ENCODE measurements around the gene ZNF165.
"Not testable (repeated sequence)": the region's sequence is repeated elsewhere in the genome, so short reads cannot be mapped to it uniquely, and the experiment has no call there.

The ZNF165 gene

GRCh38 chr6:28080381-28080630 is at the start of gene ZNF165:
TSS of gene ZNF165 (plus strand) at chr6:28080568. CDS start at chr6:28085481, 4,913 bp downstream.
- H3K4me1 Mint-ChIP-seq (ENCODE audit: low read depth); H3K36me3 Mint-ChIP-seq (ENCODE audit: low read depth); H3K9me3 Mint-ChIP-seq; H3K27me3 Mint-ChIP-seq (ENCODE audit: low read depth): not testable (repeated sequence)
- Mint-ChIP-seq H3K4me3 (peak within 1 kb of the TSS; percentile 84), H3K27ac (peak within 1 kb of the TSS; percentile 83)

DNA sequence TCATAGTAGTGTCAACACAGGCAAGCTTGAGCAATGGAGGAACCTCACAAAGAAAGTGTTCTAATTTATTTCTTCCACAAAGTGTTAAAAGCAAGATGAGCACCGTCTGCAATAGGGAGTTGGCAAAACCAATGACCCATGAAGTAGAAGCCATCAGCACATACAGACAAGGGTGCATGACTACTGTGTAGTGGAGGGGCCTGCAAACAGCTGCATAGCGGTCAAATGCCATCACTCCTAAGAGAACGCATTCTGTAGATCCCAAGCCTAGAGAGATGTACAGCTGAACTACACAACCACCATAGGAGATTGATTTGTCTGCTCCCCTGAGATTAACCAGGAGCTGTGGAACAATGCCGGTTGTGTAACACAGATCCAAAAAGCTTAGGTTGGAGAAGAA is 26.8 kb upstream of the ZNF165 start:
- Mint-ChIP-seq H3K27me3 (ENCODE audit: low read depth) (peaks cover 5% of the 10 kb centered on the region), H3K36me3 (ENCODE audit: low read depth) (no peaks in the 10 kb centered on the region), H3K27ac (no peak overlapping the region), H3K4me1 (ENCODE audit: low read depth) (no peaks in the 10 kb centered on the region), H3K9me3 (no peaks in the 10 kb centered on the region), H3K4me3 (no peak overlapping the region)

- Mint-ChIP-seq H3K36me3 (ENCODE audit: low read depth) (no peaks in the 10 kb centered on the region), H3K4me3 (no peak overlapping the region), H3K27me3 (ENCODE audit: low read depth) (no peaks in the 10 kb centered on the region), H3K27ac (no peak overlapping the region), H3K4me1 (ENCODE audit: low read depth) (no peaks in the 10 kb centered on the region), H3K9me3 (no peaks in the 10 kb centered on the region)
Measured at GRCh38 chr6:28060405-28060804, 20.0 kb upstream of the ZNF165 start.

DNA sequence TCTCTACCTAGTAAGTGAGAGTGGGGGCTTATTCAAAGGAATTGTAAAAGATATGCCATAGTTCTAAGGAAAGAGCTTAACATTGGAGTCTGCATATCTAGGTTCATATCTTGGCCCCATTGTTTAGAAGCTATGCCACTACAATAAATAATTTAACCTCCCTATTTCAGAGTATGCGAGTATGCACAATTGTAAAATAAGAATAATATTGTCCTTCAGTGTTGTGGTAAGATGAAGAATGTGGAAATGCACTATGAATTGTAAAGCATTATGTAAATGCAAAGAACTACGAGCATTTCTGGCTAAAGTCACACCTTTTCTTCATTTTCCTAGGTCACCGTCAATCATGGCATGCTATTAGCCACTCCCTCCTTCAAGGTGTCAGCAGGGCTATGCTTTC is 16.1 kb upstream of the ZNF165 start:
- Mint-ChIP-seq H3K27ac (no peak overlapping the region), H3K4me3 (no peak overlapping the region), H3K36me3 (ENCODE audit: low read depth) (no peaks in the 10 kb centered on the region), H3K27me3 (ENCODE audit: low read depth) (peaks cover 13% of the 10 kb centered on the region), H3K9me3 (no peaks in the 10 kb centered on the region), H3K4me1 (ENCODE audit: low read depth) (no peaks in the 10 kb centered on the region)

DNA sequence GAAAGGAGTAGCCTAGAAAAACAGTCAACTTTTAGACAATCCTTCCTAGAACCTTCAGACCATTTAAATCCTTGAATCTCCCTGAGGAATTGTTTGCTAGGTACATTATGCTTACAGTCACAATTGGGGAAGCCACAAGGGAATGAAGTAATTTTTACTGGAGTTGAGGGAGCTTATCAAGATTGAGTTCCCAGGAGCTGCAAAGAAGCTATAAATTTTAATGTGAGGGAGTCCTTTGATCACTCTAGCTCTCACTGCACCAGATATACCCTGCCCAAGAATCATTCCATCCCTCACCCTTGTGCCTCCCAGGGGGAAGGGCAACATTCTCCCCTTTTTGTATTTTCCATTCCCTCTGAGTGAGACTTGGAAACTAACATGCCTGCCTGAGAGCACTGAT is 12.3 kb upstream of the ZNF165 start:
- Mint-ChIP-seq H3K9me3 (no peaks in the 10 kb centered on the region), H3K4me3 (no peak overlapping the region), H3K4me1 (ENCODE audit: low read depth) (no peaks in the 10 kb centered on the region), H3K36me3 (ENCODE audit: low read depth) (no peaks in the 10 kb centered on the region), H3K27me3 (ENCODE audit: low read depth) (peaks cover 20% of the 10 kb centered on the region), H3K27ac (no peak overlapping the region)

GRCh38 chr6:28070968-28071367 is 9.4 kb upstream of the ZNF165 start:
- not testable (repeated sequence) for H3K4me1 Mint-ChIP-seq (ENCODE audit: low read depth); H3K9me3 Mint-ChIP-seq; H3K27ac Mint-ChIP-seq; H3K36me3 Mint-ChIP-seq (ENCODE audit: low read depth); H3K4me3 Mint-ChIP-seq
- H3K27me3 Mint-ChIP-seq (ENCODE audit: low read depth) = peaks cover 23% of the 10 kb centered on the region

DNA sequence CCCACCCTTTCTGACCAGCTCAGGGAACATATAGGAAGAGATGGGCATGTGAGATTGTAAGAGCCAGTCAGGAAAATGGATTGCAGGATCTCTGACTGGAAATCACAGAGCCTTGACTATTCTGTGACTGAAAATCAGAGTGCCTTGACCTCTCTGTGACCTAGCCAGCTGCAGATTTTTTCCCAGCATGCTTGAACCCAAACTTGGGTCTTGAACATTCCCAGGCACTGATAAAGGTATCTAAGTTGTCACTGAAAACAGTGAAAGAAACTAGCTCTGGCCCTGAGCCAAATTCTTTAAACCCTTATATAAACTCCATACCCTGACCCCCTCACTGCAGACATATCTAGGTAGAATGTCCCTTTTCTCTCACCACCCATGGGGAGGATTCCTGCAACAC is 2.3 kb upstream of the ZNF165 start:
- Mint-ChIP-seq H3K4me3 (no peak overlapping the region), H3K4me1 (ENCODE audit: low read depth) (peaks cover 10% of the 10 kb centered on the region), H3K27ac (no peak overlapping the region), H3K27me3 (ENCODE audit: low read depth) (peaks cover 6% of the 10 kb centered on the region), H3K36me3 (ENCODE audit: low read depth) (no peaks in the 10 kb centered on the region), H3K9me3 (no peaks in the 10 kb centered on the region)

- Mint-ChIP-seq H3K9me3 (no peaks in the 10 kb centered on the region), H3K27me3 (ENCODE audit: low read depth) (peaks cover under 1% of the 10 kb centered on the region), H3K36me3 (ENCODE audit: low read depth) (no peaks in the 10 kb centered on the region), H3K4me1 (ENCODE audit: low read depth) (peaks cover 10% of the 10 kb centered on the region), H3K4me3 (no peak overlapping the region), H3K27ac (no peak overlapping the region)
Measured at GRCh38 chr6:28078836-28079235, 1.5 kb upstream of the ZNF165 start.

- Mint-ChIP-seq H3K9me3 (no peaks in the 10 kb centered on the region), H3K27ac (peak overlapping the region; percentile 83), H3K27me3 (ENCODE audit: low read depth) (no peaks in the 10 kb centered on the region), H3K4me3 (peak overlapping the region; percentile 84), H3K36me3 (ENCODE audit: low read depth) (no peaks in the 10 kb centered on the region), H3K4me1 (ENCODE audit: low read depth) (peaks cover 10% of the 10 kb centered on the region)
Measured at GRCh38 chr6:28080631-28081485, 490 bp downstream of the ZNF165 start.

- Mint-ChIP-seq H3K4me1 (ENCODE audit: low read depth) (peaks cover 10% of the 10 kb centered on the region), H3K9me3 (no peaks in the 10 kb centered on the region), H3K4me3 (peak overlapping the region; percentile 84), H3K27me3 (ENCODE audit: low read depth) (no peaks in the 10 kb centered on the region), H3K36me3 (ENCODE audit: low read depth) (no peaks in the 10 kb centered on the region), H3K27ac (peak overlapping the region; percentile 83)
Measured at GRCh38 chr6:28081486-28081751, 1.1 kb downstream of the ZNF165 start.

- Mint-ChIP-seq H3K27me3 (ENCODE audit: low read depth) (no peaks in the 10 kb centered on the region), H3K9me3 (peaks cover 6% of the 10 kb centered on the region), H3K4me3 (no peak overlapping the region), H3K4me1 (ENCODE audit: low read depth) (peaks cover 10% of the 10 kb centered on the region), H3K27ac (no peak overlapping the region), H3K36me3 (ENCODE audit: low read depth) (peaks cover 5% of the 10 kb centered on the region)
Measured at GRCh38 chr6:28082939-28083338, 2.6 kb downstream of the ZNF165 start.

- H3K27ac Mint-ChIP-seq = no peak overlapping the region
- H3K4me1 Mint-ChIP-seq (ENCODE audit: low read depth) = no peaks in the 10 kb centered on the region
- H3K27me3 Mint-ChIP-seq (ENCODE audit: low read depth) = no peaks in the 10 kb centered on the region
- peaks cover 40% of the 10 kb centered on the region for H3K9me3 Mint-ChIP-seq
- peaks cover 18% of the 10 kb centered on the region for H3K36me3 Mint-ChIP-seq (ENCODE audit: low read depth)
- H3K4me3 Mint-ChIP-seq = no peak overlapping the region
Measured at GRCh38 chr6:28089054-28089453, 8.7 kb downstream of the ZNF165 start.

- Mint-ChIP-seq H3K36me3 (ENCODE audit: low read depth) (peaks cover 18% of the 10 kb centered on the region), H3K27me3 (ENCODE audit: low read depth) (no peaks in the 10 kb centered on the region), H3K4me3 (no peak overlapping the region), H3K4me1 (ENCODE audit: low read depth) (no peaks in the 10 kb centered on the region), H3K9me3 (peaks cover 44% of the 10 kb centered on the region), H3K27ac (no peak overlapping the region)
Measured at GRCh38 chr6:28090917-28091586, 10.7 kb downstream of the ZNF165 start.

DNA sequence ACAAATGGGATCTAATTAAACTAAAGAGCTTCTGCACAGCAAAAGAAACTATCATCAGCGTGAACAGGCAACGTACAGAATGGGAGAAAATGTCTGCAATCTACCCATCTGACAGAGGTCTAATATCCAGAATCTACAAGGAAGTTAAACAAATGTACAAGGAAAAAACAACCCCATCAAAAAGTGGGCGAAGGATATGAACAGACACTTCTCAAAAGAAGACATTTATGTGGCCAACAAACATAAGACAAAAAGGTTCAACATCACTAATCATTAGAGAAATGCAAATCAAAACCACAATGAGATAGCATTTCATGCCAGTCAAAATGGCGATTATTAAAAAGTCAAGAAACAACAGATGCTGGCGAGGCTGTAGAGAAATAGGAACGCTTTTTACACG is 21.9 kb downstream of the ZNF165 start:
- Mint-ChIP-seq H3K27me3 (ENCODE audit: low read depth) (peaks cover 21% of the 10 kb centered on the region), H3K9me3 (peaks cover 23% of the 10 kb centered on the region)
- not testable (repeated sequence) for H3K27ac Mint-ChIP-seq; H3K4me3 Mint-ChIP-seq; H3K4me1 Mint-ChIP-seq (ENCODE audit: low read depth); H3K36me3 Mint-ChIP-seq (ENCODE audit: low read depth)

DNA sequence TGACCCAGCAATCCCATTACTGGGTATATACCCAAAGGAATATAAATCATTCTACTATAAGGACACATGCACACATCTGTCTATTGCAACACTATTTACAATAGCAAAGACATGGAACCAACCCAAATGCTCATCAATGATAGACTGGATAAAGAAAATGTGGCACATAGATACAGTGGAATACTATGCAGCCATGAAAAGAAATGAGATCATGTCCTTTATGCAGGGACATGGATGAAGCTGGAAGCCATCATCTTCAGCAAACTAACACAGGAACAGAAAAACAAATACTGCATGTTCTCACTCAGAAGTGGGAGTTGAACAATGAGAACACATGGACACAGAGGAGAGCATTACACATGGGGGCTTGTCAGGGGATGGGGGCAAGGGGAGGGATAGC is 22.3 kb downstream of the ZNF165 start:
- H3K36me3 Mint-ChIP-seq (ENCODE audit: low read depth); H3K27ac Mint-ChIP-seq: not testable (repeated sequence)
- peak overlapping the region; percentile 25 for H3K4me3 Mint-ChIP-seq

More for the DNA sequence above, 22.3 kb downstream of the ZNF165 start:
- H3K9me3 Mint-ChIP-seq = peaks cover 18% of the 10 kb centered on the region
- peaks cover 21% of the 10 kb centered on the region for H3K27me3 Mint-ChIP-seq (ENCODE audit: low read depth)
- not testable (repeated sequence) for H3K4me1 Mint-ChIP-seq (ENCODE audit: low read depth)

Measured in T-helper 1 cell treated with Interleukin-12 subunit alpha and Interleukin-12 subunit beta and Interleukin-4 antibody, amounts not matched to agents 30 μg/mL and 1 μg/mL, for 36 hours (primary cell).